T-cell (primary cell): ENCODE data around the gene CHRNG. TPM values are rescaled to one million over a fixed set of nuclear protein-coding genes. Genes with fewer than 3 reads are reported as not detected.

ENCODE experiments used
- ATAC-seq, 4 experiments: fragments of 200-7000 bp in 3 of 4; fragments of 150-1000 bp in 1 of 4; cut with Tn5 transposase; replicated peaks in 1 of 4; 1 replicate in 3 of 4; 2 replicates in 1 of 4; pipeline ENCODE4 v1.10.0; 2021; ENCODE audit warnings: moderate library complexity in 3 of 4, mild to moderate bottlenecking in 2 of 4, moderate number of reproducible peaks in 1 of 4
- CTCF ChIA-PET, 2 donors: fragments of 300-600 bp; sonication (Branson Sonifier 250); formaldehyde crosslinking; loops; one replicate each; lab custom pipeline; 2022; ENCODE audit warnings: antibody characterized with exemption in 2 of 2; lab: Charles Lee
- POLR2A ChIA-PET, 2 donors: fragments of 300-600 bp; sonication (Branson Sonifier 250); formaldehyde crosslinking; loops; one replicate each; lab custom pipeline; 2022; ENCODE audit warnings: antibody characterized with exemption in 2 of 2; lab: Charles Lee
- DNase-seq, 35 experiments: peaks; one replicate each; pipeline versions ENCODE4 v3.0.0 to v3.0.0-alpha.2; 2013 to 2023
- H3K27ac ChIP-seq: one replicate; pipeline ENCODE4 v1.5.1; 2013; ENCODE audit warnings: low read length
- H3K27me3 ChIP-seq, 2 experiments: replicated peaks in 1 of 2; 1 replicate in 1 of 2; 2 replicates in 1 of 2; pipeline versions ENCODE4 v1.6.1 to v1.7.0; 2013; ENCODE audit warnings: low read length in 1 of 2, mixed read lengths in 1 of 2; ENCODE audit not compliant: control insufficient read depth in 2 of 2, insufficient read depth in 2 of 2; ENCODE audit errors: extremely low read depth in 1 of 2
- H3K36me3 ChIP-seq, 2 donors: 1 replicate in 1 of 2; 2 replicates in 1 of 2; pipeline versions ENCODE4 v1.6.1 to v1.7.0; 2013; ENCODE audit warnings: low read length in 1 of 2; ENCODE audit not compliant: control insufficient read depth in 2 of 2, insufficient read depth in 1 of 2; ENCODE audit errors: extremely low read depth in 1 of 2
- H3K4me1 ChIP-seq, 2 experiments: 1 replicate in 1 of 2; 2 replicates in 1 of 2; pipeline versions ENCODE4 v1.6.1 to v1.7.0; 2013; ENCODE audit warnings: low read length in 2 of 2, mixed read lengths in 1 of 2; ENCODE audit not compliant: insufficient read depth in 2 of 2, control insufficient read depth in 1 of 2; ENCODE audit errors: extremely low read depth in 1 of 2
- H3K4me3 ChIP-seq, 2 donors: 1 replicate in 1 of 2; 2 replicates in 1 of 2; pipeline versions ENCODE4 v1.5.1 to v1.7.0; 2013; ENCODE audit warnings: mild to moderate bottlenecking in 2 of 2, low read length in 1 of 2, moderate library complexity in 1 of 2; ENCODE audit not compliant: control insufficient read depth in 1 of 2; ENCODE audit errors: extremely low read depth in 1 of 2
- H3K9me3 ChIP-seq: 2 replicates; pipeline ENCODE4 v1.7.0; 2013
- H3K27ac Mint-ChIP-seq, 2 donors: one replicate each; pipeline ENCODE4 v1.8.0; 2020 to 2021; ENCODE audit warnings: mild to moderate bottlenecking in 2 of 2, mixed read lengths in 2 of 2
- H3K27me3 Mint-ChIP-seq, 2 donors: one replicate each; pipeline ENCODE4 v1.8.0; 2021 to 2022; ENCODE audit warnings: mixed read lengths in 2 of 2
- H3K36me3 Mint-ChIP-seq: one replicate; pipeline ENCODE4 v1.8.0; 2021; ENCODE audit warnings: mixed read lengths
- H3K4me1 Mint-ChIP-seq, 3 donors: one replicate each; pipeline ENCODE4 v1.8.0; 2020 to 2022; ENCODE audit warnings: mixed read lengths in 3 of 3, mild to moderate bottlenecking in 1 of 3
- H3K4me3 Mint-ChIP-seq, 3 donors: one replicate each; pipeline ENCODE4 v1.8.0; 2020 to 2022; ENCODE audit warnings: mild to moderate bottlenecking in 3 of 3, mixed read lengths in 3 of 3, moderate library complexity in 3 of 3
- H3K9me3 Mint-ChIP-seq, 3 donors: one replicate each; pipeline ENCODE4 v1.8.0; 2020 to 2022; ENCODE audit warnings: mixed read lengths in 3 of 3
- WGBS: methylation state at CpG from one replicate; pipeline ENCODE4 v1.1.5; 2013; ENCODE audit warnings: missing lambda C conversion rate; ENCODE audit not compliant: insufficient coverage; 5-methylcytosine and 5-hydroxymethylcytosine counted together
- total RNA-seq, 35 experiments: library from RNA in 6 of 35; stranded (reverse) in 6 of 35; fragments of 120-200 nt in 1 of 35; gene quantifications; one replicate each; pipeline versions ENCODE4 v1.2.1 to v1.2.4 and lab custom pipeline; 2013 to 2026

Gene CHRNG
- total RNA-seq, 5 donors from 2014 or later (not counting 1 experiment from before 2014, with no cell fraction given), result not detected

DNA sequence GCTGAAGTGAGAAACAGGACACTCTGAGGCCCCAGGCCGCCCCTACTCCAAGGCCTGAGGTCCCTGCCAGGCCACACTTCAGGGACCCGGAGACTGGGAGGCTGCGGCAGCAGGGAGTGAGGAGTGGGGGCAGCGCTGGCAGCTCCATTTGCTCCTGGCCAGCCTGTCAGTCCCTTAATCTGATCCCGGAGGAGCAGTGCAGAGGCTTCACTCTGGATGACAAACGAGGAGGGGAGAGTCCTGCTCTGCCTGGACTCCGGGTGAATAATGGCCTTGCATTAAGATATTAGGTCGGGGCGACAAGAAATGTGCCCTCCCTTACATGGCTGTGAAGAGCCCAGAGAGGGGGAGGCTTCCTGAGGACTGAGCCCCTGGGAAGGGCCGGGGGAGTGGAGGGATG, 33.6 kb upstream of the CHRNG start:
- Mint-ChIP-seq H3K9me3 (no peaks in the 10 kb centered on the region), H3K4me3 (no peak overlapping the region), H3K27ac (no peak overlapping the region), H3K4me1 (peaks cover 6 to 12% (median 8%) of the 10 kb centered on the region in 3 donors), H3K27me3 (peaks cover 37 to 54% of the 10 kb centered on the region in 2 donors), H3K36me3 (no peaks in the 10 kb centered on the region)
- no peak overlapping the region for H3K4me3 ChIP-seq
- H3K36me3 ChIP-seq, result no peaks in the 10 kb centered on the region
- H3K4me1 ChIP-seq, result peaks cover 0 to 14% of the 10 kb centered on the region in 2 experiments
- H3K27me3 ChIP-seq, result peaks cover 3 to 60% of the 10 kb centered on the region in 2 experiments
- CTCF ChIA-PET, result interaction anchor here in 1 of 2 donors (0.6 kb wide), 1 partner anchor 655 kb away, joined by 3 read pairs; no protein-coding TSS in a partner anchor
- no peak overlapping the region for H3K27ac ChIP-seq
- no peak for DNase-seq
- H3K9me3 ChIP-seq, result no peaks in the 10 kb centered on the region
- POLR2A ChIA-PET, result no interaction called here
- no peak for ATAC-seq
- WGBS, result 46% methylated on average over 10 of the region's 10 CpGs

DNA sequence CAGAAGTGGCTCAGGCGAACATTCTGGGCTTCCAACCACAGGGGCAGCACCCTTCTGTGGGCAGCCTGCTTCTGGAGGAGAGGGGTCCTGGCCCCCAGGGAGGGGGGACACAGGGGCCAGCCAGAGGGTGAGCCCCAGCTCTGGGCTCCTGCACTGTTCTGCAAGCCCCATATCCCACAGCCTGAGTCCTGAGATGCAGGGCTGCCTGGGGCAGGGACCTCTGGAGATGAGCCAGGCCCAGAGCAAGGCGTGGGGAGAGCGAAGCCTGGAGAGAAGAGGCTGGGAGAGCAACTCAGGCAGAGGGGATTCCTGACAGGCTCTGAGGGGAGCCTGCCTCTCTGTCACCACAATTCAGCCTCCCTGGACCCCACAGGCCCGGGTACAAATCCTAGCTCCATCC, 32.8 kb upstream of the CHRNG start:
- Mint-ChIP-seq H3K27ac (no peak overlapping the region), H3K4me3 (no peak overlapping the region), H3K4me1 (peaks cover 6 to 12% (median 8%) of the 10 kb centered on the region in 3 donors), H3K27me3 (peaks cover 37 to 46% of the 10 kb centered on the region in 2 donors), H3K36me3 (no peaks in the 10 kb centered on the region), H3K9me3 (no peaks in the 10 kb centered on the region)
- POLR2A ChIA-PET, result no interaction called here
- whole genome bisulfite sequencing, result 71% methylated on average over 2 of the region's 4 CpGs
- DNase-seq (no peak), ATAC-seq (no peak)
- Histone ChIP-seq H3K27me3 (peaks cover 3 to 55% of the 10 kb centered on the region in 2 experiments), H3K9me3 (no peaks in the 10 kb centered on the region), H3K4me1 (peaks cover 0 to 14% of the 10 kb centered on the region in 2 experiments), H3K27ac (no peak overlapping the region), H3K4me3 (no peak overlapping the region), H3K36me3 (no peaks in the 10 kb centered on the region)
- CTCF ChIA-PET, result interaction anchor here in 1 of 2 donors (0.6 kb wide), 1 partner anchor 14 kb away, joined by 3 read pairs; no protein-coding TSS in a partner anchor

DNA sequence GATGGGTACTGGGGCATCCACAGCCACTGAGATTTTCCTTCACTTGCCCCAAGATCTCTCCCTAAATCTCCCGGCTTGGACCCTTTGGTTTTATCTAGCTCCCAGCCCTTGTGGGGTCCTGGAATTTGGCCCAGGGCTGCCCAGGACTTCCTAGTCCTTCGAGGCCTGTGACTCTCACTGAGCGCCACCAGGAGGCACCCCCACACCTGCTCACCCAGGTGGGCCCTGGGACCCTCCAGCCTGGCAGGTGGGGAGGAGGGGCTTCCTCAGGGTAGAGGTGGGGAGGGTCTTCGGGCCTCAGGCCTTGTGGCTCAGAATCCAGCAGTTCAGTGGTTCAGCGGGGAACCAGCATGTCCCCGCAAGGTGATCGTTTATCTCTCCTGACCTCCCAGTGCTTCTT, 31.2 kb upstream of the CHRNG start:
- Histone ChIP-seq H3K9me3 (no peaks in the 10 kb centered on the region), H3K27ac (no peak overlapping the region), H3K36me3 (no peaks in the 10 kb centered on the region), H3K27me3 (peaks cover 3 to 59% of the 10 kb centered on the region in 2 experiments), H3K4me1 (peaks cover 0 to 5% of the 10 kb centered on the region in 2 experiments), H3K4me3 (no peak overlapping the region)
- DNase-seq (no peak), ATAC-seq (no peak)
- no peaks in the 10 kb centered on the region for H3K9me3 Mint-ChIP-seq
- H3K27me3 Mint-ChIP-seq, result peaks cover 31 to 44% of the 10 kb centered on the region in 2 donors
- POLR2A ChIA-PET, result no interaction called here
- no peak overlapping the region for H3K4me3 Mint-ChIP-seq
- H3K4me1 Mint-ChIP-seq, result peaks cover 0 to 8% (median 3%) of the 10 kb centered on the region in 3 donors
- CTCF ChIA-PET, result no interaction called here
- no peaks in the 10 kb centered on the region for H3K36me3 Mint-ChIP-seq
- no peak overlapping the region for H3K27ac Mint-ChIP-seq
- WGBS, result no CpG with 5 or more reads among the region's 7 CpGs

DNA sequence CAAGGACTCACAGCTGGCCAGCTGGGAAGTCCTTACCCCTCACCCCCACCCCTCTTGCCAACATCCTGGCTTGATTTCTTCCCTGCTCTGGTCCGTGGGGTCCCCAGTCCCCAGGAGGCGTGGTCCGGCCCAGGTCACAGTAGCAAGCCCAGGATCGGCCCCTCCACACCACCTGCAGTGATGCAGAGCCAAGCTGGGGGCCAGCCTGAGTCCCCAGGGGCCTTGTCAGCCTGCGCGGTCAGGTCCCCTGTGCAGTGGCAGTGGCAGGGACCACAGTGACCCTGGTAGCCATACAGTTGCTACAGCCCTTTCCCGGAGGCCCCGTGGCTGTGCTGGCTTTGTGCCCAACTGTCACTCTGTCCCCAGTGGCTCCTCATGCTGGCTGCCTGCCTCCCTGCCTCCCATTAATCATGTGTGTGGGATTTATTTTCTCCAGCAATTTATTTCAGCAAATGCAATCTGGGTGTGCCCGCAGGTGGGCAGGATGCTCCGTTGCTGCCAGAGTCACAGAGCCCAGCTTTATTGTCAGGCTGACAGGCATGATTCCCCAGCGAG, 28.1 kb upstream of the CHRNG start:
- Mint-ChIP-seq H3K27me3 (peaks cover 16 to 18% of the 10 kb centered on the region in 2 donors), H3K36me3 (no peaks in the 10 kb centered on the region), H3K27ac (no peak overlapping the region), H3K9me3 (no peaks in the 10 kb centered on the region), H3K4me1 (no peaks in the 10 kb centered on the region), H3K4me3 (no peak overlapping the region)
- ChIA-PET CTCF (no interaction called here), POLR2A (no interaction called here)
- no peak overlapping the region for H3K27ac ChIP-seq
- 71% methylated on average over 9 of the region's 11 CpGs for WGBS
- no peak overlapping the region for H3K4me3 ChIP-seq
- DNase-seq (no peak), ATAC-seq (no peak)
- H3K9me3 ChIP-seq, result no peaks in the 10 kb centered on the region
- H3K27me3 ChIP-seq, result peaks cover 0 to 33% of the 10 kb centered on the region in 2 experiments
- no peaks in the 10 kb centered on the region for H3K36me3 ChIP-seq
- no peaks in the 10 kb centered on the region for H3K4me1 ChIP-seq

DNA sequence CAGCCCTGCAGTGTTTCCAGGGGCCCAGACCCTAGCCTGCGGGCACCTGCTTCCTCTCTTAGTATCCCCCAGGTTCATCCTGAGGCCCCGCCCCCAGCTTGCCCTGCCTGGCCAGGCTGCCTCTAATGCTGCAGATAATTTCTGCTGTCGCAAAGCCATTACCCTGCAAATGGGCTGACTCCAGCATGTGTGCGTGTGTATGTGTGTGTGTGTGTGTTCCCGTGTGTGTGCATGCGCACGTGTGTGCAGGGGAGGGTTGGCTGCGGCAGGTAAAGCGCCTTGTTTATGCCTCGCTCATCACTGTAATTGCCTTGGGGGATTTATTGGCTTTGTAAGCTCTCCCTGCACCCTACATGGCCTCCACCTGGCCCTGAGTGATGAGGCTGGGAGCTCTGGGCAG, 26.9 kb upstream of the CHRNG start:
- ATAC-seq (no peak), DNase-seq (no peak)
- Histone ChIP-seq H3K36me3 (no peaks in the 10 kb centered on the region), H3K9me3 (no peaks in the 10 kb centered on the region), H3K4me3 (no peak overlapping the region), H3K27ac (no peak overlapping the region), H3K27me3 (peaks cover 0 to 27% of the 10 kb centered on the region in 2 experiments), H3K4me1 (no peaks in the 10 kb centered on the region)
- Mint-ChIP-seq H3K9me3 (no peaks in the 10 kb centered on the region), H3K4me1 (no peaks in the 10 kb centered on the region), H3K27ac (no peak overlapping the region), H3K36me3 (no peaks in the 10 kb centered on the region), H3K4me3 (no peak overlapping the region), H3K27me3 (peaks cover 11 to 20% of the 10 kb centered on the region in 2 donors)
- ChIA-PET CTCF (no interaction called here), POLR2A (no interaction called here)
- 97% methylated on average over 5 of the region's 10 CpGs for WGBS

DNA sequence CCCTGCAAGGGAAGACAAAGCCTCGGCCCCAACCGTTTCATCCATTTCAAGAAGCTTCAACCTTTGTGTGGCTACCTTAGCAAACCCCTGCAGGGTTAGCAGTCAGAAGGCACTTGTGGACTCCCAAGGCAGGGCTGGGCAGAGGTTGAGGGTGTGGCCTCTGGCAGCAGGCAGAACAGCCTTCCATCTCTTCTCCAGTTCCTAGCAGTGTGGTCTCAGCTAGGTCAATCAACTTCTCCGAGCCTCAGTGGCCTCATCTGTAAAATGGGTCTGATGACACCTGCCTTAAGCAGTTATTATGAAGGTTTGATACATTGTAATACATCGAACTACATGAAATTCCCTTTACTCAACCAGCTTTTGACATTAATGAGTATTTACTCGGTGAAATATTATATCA, 26.1 kb upstream of the CHRNG start:
- H3K27me3 Mint-ChIP-seq, result peaks cover 11 to 22% of the 10 kb centered on the region in 2 donors
- no peak for ATAC-seq
- Histone ChIP-seq H3K4me1 (no peaks in the 10 kb centered on the region), H3K9me3 (no peaks in the 10 kb centered on the region), H3K27me3 (peaks cover 0 to 29% of the 10 kb centered on the region in 2 experiments), H3K27ac (no peak overlapping the region), H3K36me3 (no peaks in the 10 kb centered on the region), H3K4me3 (no peak overlapping the region)
- POLR2A ChIA-PET, result no interaction called here
- DNase-seq, result no peak
- H3K9me3 Mint-ChIP-seq, result no peaks in the 10 kb centered on the region
- 78% methylated on average over 2 of the region's 5 CpGs for WGBS
- no peak overlapping the region for H3K27ac Mint-ChIP-seq
- CTCF ChIA-PET, result no interaction called here
- H3K36me3 Mint-ChIP-seq, result no peaks in the 10 kb centered on the region
- H3K4me3 Mint-ChIP-seq, result no peak overlapping the region
- no peaks in the 10 kb centered on the region for H3K4me1 Mint-ChIP-seq
